Stimulated activated CD4-positive, alpha-beta T cell treated with anti-CD3 and anti-CD28 coated beads, Interleukin-4, amount 100 ng/mL, for 4 hours (primary cell): ENCODE data around the gene PWP2.
"Not testable (repeated sequence)": the region's sequence is repeated elsewhere in the genome, so short reads cannot be mapped to it uniquely, and the experiment has no call there.

Source experiments
- DNase-seq, 2 experiments: peaks; one replicate each; pipeline ENCODE4 v3.0.0-alpha.2; 2020

The PWP2 gene

GRCh38 chr21:44139787-44140551 lies 32.8 kb downstream of the PWP2 start:
- not testable (repeated sequence) for DNase-seq

- not testable (repeated sequence) for DNase-seq
Observed at GRCh38 chr21:44140552-44140932, 33.3 kb downstream of the PWP2 start.

DNA sequence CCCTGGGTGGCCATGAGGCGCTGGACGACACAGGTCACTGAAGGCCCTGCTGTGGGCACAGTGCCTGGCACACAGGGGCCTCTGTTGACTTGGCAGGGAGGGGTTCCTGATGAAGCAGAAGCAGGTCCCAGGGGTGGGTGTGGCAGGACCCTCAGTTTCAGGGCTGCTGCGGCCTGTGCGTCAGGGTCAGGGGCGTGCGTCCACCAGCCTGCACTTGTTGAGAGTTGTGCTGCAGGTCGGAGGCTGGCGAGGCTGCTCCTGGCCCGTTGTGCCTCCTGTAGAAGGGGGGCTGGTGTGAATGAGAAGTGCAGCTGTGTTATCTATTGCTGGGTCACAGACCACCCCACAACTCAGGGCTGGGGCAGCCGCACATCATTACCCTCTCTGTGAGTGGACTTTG lies 35.3 kb downstream of the PWP2 start:
- DNase-seq: not testable (repeated sequence)

- not testable (repeated sequence) for DNase-seq
Observed at GRCh38 chr21:44143380-44143779, 36.2 kb downstream of the PWP2 start.

DNA sequence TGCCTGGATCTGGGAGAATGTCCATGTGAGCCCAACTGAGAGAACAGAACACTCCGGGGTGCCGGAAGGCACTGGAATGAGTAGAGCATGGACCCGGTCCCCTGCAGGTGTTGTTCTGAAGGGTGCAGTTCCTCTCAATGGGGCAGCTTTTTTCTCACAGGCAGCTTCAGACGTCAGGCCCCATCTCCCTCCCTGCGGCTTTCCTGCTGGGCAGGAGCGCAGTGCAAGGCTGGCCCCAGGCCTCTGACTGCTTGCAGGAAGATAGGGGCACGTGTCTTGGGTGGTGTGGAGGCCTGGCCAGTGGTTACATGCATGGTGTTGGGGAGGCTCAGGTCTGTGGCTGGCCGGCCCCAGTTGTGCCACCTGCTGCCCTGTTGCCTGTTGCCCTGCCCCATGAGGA lies 36.8 kb downstream of the PWP2 start:
- not testable (repeated sequence) for DNase-seq

DNA sequence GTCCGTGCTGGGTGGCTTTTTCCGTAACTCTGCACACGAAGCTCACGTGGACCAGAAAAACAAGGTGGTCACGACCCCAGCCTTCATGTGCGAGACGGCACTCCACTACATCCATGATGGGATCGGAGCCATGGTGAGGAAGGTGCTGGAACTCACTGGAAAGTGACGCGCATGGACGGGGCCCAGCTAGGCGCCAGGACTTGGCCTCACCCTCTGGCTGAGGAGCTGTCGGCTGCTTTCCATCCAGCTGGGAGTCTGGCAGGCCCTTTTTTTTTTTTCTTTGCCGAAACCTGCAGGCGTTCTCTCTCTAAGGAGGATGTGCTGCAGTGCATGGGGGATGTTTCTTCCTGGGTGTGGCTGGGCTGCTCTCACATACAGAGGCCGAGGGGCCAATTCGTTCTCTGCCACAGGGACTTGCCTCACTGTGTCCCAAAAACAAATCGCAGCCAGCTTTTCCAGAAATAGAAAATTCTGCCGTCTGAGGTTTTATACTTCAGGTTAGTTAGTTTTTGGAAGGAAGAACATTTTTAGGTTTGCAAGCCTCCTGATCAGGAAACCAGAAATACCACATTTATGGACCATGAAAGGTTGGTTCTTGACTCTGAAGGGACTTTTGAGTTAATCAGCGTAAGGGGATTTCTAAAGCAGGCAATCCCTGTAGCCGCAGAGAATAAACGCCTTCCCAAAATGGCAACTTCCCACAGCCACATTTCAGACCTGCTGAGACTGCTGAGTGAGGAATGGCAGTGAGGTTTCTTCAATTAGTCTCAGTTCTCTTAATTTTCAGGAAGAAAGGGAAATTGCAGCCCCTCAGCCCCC lies 37.8 kb downstream of the PWP2 start:
- not testable (repeated sequence) for DNase-seq

- DNase-seq: not testable (repeated sequence)
Observed at GRCh38 chr21:44145616-44146015, 38.4 kb downstream of the PWP2 start.

- not testable (repeated sequence) for DNase-seq
Observed at GRCh38 chr21:44147108-44147507, 39.9 kb downstream of the PWP2 start.

- not testable (repeated sequence) for DNase-seq
Observed at GRCh38 chr21:44150255-44150654, 43.1 kb downstream of the PWP2 start.

DNA sequence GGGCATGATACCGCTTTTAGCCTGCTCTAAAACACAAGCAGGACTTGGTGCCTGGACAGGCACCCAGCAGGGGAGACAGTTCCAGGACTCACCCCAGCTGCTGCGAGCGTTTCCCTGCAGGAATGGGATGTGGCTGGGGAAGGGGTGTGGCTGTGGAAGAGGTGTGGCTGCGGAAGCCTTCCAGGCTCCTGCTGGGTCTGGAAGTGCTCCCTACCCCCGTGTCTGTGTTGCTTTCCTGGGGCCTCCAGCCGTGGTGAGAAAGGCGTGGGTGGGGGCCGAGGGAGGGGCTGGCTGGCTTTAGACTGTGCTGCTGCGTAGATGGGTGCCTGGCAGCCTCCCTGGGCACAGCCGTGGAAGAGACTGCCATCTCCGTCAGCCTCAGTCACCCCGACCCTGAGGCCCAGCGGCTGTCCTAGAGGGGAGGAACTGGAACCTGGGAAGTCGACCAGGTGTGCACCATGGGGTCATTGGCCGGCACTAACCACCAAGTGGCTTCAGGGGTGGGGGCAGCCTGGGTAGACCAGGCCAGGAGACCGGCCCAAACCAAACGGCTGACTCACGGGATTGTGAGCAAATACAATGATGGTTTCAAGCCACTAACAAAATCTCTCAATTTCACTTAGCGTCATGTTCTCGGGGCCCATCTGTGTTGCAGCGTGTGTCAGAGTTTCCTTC lies 46.2 kb downstream of the PWP2 start:
- not testable (repeated sequence) for DNase-seq

- DNase-seq: peak; percentile 37 to 59
Observed at GRCh38 chr21:44153889-44154228, 46.7 kb downstream of the PWP2 start.

GRCh38 chr21:44154816-44155230 lies 47.6 kb downstream of the PWP2 start:
- not testable (repeated sequence) for DNase-seq

- DNase-seq: not testable (repeated sequence)
Observed at GRCh38 chr21:44155231-44155993, 48.2 kb downstream of the PWP2 start.

DNA sequence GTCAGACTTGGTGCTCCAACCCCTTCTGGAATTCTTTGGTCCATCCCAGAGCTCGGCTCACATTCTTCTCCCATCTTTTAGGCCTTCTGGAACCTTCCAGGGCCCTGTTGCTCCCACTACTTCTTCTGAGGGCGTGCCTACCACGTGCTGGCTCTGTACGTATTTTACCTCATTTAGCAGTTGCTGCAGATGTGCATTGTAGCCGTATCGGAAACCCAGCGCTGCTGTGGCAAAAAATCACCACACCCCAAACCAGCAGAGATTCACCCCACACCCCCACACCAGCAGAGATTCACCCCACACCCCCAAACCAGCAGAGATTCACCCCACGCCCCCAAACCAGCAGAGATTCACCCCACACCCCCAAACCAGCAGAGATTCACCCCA lies 48.8 kb downstream of the PWP2 start:
- not testable (repeated sequence) for DNase-seq

DNA sequence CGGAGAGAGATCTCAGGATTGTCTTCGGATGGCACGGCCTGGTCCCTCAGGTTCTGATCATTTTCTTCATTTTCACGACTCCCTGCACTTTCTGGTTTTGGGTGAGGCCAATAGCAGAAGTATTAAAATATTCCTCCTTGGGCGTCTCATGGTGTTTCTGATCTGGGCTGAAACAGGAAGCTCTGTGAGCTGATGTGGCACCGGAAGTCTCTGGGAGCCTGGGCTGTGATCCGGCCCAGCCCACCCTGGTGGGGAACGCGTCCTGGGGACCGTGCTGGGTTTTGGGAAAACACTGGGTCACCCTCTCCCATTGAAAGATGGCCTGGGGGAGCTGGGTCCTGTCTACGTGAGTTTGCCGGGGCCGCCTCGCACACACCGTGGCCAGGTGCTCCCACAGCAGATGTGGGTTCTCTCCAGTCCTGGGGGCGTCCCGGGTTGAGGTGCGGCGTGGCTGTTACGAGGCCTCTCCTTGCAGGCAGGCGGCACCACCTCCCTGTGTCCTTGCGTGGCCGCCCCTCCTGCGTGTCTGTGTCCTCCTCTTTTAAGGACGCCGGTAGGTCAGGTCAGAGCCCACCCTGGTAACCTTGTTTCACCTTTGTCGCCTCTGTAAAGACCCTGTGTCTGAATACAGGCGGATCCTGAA lies 50.4 kb downstream of the PWP2 start:
- DNase-seq: not testable (repeated sequence)

DNA sequence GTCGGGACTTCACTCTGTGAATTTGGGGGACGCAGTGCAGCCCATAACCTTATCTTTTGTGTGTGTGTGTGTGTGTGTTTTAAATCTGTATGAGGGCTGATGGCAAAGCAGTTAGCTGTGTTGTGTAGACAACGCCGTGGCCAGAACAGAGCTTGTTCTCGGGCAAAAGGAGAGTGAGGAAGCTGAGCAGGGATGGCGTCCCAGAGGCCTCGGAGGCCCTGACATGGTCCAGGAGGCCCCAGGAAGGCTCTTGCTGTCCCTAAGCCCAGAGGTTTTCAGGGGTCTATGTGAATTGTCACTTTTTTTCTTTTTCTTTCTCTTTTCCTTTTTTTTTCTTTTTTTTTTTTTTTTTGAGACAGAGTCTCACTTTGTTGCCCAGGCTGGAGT lies 50.9 kb downstream of the PWP2 start:
- DNase-seq: not testable (repeated sequence)

GRCh38 chr21:44159349-44160297 lies 52.4 kb downstream of the PWP2 start:
- DNase-seq: not testable (repeated sequence)

DNA sequence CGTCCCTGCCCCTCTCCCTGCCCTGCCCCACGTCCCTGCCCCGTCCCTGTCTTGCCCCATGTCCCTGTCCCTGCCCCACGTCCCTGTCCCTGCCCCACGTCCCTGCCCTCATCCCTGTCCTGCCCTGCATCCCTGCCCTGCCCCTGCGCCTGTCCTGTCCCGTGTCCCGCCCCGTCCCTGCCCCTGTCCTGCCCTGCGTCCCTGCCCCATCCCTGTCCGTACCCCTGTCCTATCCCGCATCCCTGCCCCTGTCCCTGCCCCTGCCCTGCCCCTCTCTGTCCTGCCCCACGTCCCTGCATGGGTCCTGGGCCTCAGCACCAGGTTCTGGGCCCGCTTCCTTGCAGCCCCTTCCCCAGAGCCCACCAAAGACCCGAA lies 53.1 kb downstream of the PWP2 start:
- not testable (repeated sequence) for DNase-seq

- DNase-seq: not testable (repeated sequence)
Observed at GRCh38 chr21:44160821-44161220, 53.6 kb downstream of the PWP2 start.

GRCh38 chr21:44163167-44163653 lies 56.0 kb downstream of the PWP2 start:
- not testable (repeated sequence) for DNase-seq

- not testable (repeated sequence) for DNase-seq
Observed at GRCh38 chr21:44165933-44166332, 58.7 kb downstream of the PWP2 start.
